IPS-18c (cell line): ENCODE measurements around the gene TPRA1.
"Not testable (repeated sequence)": the region's sequence is repeated elsewhere in the genome, so short reads cannot be mapped to it uniquely, and the experiment has no call there.

Experiments used
- H3K4me3 ChIP-seq: 2 replicates; pipeline ENCODE4 v1.7.0; 2013; ENCODE audit warnings: low read depth, mild to moderate bottlenecking, low read length, moderate library complexity; ENCODE audit not compliant: insufficient read depth
- H3K9me3 ChIP-seq: one replicate; pipeline ENCODE4 v1.6.1; 2013; ENCODE audit warnings: mild to moderate bottlenecking, low read length, moderate library complexity; ENCODE audit not compliant: control insufficient read depth, insufficient read depth

Gene TPRA1

GRCh38 chr3:127535901-127536829 is 54.4 kb downstream of the TPRA1 start:
- Histone ChIP-seq H3K9me3 (no peaks in the 10 kb centered on the region), H3K4me3 (no peak overlapping the region)

- H3K9me3 ChIP-seq: no peaks in the 10 kb centered on the region
Measured at GRCh38 chr3:127535106-127535785, 55.3 kb downstream of the TPRA1 start.

GRCh38 chr3:127534564-127534963 is 56.0 kb downstream of the TPRA1 start:
- H3K9me3 ChIP-seq: no peaks in the 10 kb centered on the region
- H3K4me3 ChIP-seq: no peak overlapping the region

More at GRCh38 chr3:127535106-127535785, 55.3 kb downstream of the TPRA1 start:
- no peak overlapping the region for H3K4me3 ChIP-seq

- H3K4me3 ChIP-seq: no peak overlapping the region
- H3K9me3 ChIP-seq: no peaks in the 10 kb centered on the region
Measured at GRCh38 chr3:127534161-127534451, 56.4 kb downstream of the TPRA1 start.

GRCh38 chr3:127532561-127533203 is 57.9 kb downstream of the TPRA1 start:
- Histone ChIP-seq H3K9me3 (no peaks in the 10 kb centered on the region), H3K4me3 (no peak overlapping the region)

- Histone ChIP-seq H3K9me3 (no peaks in the 10 kb centered on the region), H3K4me3 (no peak overlapping the region)
Measured at GRCh38 chr3:127531821-127532220, 58.7 kb downstream of the TPRA1 start.

- H3K9me3 ChIP-seq, H3K4me3 ChIP-seq: not testable (repeated sequence)
Measured at GRCh38 chr3:127530863-127531262, 59.7 kb downstream of the TPRA1 start.

GRCh38 chr3:127529346-127530188 is 61.0 kb downstream of the TPRA1 start:
- Histone ChIP-seq H3K4me3 (no peak overlapping the region), H3K9me3 (no peaks in the 10 kb centered on the region)

- H3K9me3 ChIP-seq: no peaks in the 10 kb centered on the region
- no peak overlapping the region for H3K4me3 ChIP-seq
Measured at GRCh38 chr3:127525373-127525772, 65.2 kb downstream of the TPRA1 start.

GRCh38 chr3:127524296-127524896 is 66.1 kb downstream of the TPRA1 start:
- H3K9me3 ChIP-seq: no peaks in the 10 kb centered on the region
- H3K4me3 ChIP-seq: no peak overlapping the region
